Activated CD4-positive, CD25-positive, alpha-beta regulatory T cell treated with anti-CD3 and anti-CD28 coated beads, Interleukin-2, amount 50 U/mL, for 16 hours (primary cell): Measurements from ENCODE around the gene TSKS.

Experiments
- DNase-seq: peaks from one replicate; pipeline ENCODE4 v3.0.0-alpha.2; 2020; ENCODE audit warnings: low read depth, low spot score

TSKS gene

DNA sequence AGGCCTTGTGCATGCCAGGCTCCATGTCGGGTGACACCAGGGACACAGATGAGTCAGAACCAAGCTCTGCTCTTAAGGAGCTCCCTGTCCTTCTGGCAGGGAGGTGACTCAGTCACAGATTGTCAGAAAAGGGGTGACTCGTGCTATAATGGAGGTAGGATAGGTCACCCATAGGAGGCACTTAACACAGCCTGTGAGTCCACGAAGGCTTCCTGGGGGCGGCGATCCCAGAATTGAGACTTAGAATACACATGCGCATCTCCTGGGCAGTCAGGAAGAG, 30.4 kb upstream of the TSKS start:
- DNase-seq = no peak

DNA sequence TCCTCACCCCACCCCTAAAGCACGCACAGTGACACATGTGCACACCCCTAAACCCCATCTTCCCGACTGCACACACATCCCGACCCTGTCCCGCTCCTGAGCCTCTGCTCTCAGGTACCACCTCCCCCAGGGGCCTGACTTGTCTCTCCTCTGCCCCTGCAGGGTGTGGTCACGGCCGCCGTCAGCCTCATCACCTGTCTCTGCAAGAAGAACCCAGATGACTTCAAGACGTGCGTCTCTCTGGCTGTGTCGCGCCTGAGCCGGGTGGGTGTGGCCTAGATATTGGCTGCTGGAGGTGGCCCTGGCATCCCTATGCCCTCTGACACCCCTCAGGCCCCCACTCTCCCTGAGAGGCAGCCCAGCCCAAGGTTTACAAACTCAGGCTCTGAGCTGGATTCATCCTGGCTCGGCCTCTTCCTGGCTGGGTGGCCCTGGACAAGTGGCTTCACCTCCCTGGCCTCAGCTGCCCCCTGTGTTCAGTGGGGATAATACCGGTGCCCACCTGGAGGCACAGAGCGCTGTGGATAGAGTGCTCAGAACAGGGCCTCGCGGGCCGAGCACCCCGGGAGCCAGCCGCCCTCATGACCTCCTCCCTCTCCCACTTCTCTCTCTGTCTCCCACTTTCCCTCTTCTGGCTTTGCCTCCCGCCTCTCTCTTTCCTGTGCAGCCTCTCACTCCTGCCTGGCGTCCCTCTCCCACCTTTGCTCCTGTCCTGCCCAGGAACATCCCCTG, 29.9 kb upstream of the TSKS start:
- DNase-seq = no peak

DNA sequence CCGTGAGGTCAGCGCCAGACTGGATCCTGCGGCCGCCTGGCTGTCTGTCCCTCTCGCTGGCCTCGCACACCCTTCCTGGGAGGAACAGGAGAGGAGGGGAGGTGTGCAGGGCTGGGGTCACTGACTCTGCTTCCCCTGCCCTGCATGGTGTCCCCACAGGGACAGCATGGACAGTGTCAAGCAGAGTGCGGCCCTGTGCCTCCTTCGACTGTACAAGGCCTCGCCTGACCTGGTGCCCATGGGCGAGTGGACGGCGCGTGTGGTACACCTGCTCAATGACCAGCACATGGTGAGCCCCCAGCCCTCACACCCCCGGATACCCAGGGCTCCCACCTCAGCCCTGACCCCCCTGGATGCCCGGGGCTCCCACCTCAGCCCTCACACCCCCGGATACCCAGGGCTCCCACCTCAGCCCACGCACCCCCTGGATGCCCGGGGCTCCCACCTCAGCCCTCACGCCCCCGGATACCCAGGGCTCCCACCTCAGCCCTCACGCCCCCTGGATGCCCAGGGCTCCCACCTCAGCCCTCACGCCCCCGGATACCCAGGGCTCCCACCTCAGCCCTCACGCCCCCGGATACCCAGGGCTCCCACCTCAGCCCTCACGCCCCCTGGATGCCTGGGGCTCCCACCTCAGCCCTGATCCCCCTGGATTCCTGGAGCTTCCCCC, 28.8 kb upstream of the TSKS start:
- DNase-seq = no peak

DNA sequence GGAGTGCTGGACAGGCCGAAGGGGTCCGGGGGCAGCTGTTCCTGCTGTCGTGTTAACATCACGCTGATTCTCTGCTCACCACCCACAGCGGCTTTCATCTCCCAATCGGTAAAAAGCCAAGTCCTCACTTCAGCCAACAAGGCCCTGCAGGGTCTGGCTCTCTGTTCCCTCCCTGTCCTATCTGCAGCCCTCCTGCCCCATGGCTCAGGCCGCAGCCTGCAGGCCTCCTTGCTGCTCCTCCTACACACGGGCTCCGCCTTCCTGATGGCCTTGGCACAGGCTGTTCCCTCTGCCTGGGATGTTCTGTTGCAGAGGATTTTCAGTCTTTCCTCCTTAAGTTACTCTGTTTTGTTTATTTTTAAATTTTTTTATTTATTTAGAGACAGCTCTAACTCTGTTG, 27.8 kb upstream of the TSKS start:
- DNase-seq = no peak

DNA sequence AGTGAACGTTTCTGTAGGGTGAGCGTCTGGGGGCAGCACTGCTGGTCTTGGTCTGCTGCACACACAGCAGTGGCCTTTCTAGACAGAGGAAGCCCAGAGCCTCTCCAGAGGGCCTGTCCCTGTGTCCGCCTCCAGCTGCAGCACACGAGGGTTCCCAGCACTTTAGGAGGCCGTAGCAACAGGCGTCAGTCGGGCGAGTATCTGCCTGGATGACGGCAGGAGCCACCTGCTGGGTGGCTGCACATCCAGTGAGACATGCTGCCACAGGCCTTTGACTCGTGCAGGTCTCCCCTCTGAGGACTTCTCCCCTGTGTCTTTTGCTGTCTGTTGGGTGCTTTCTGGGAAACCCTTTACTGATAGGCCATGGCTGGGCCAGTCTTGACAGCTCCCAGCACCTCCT, 25.8 kb upstream of the TSKS start:
- DNase-seq = no peak

DNA sequence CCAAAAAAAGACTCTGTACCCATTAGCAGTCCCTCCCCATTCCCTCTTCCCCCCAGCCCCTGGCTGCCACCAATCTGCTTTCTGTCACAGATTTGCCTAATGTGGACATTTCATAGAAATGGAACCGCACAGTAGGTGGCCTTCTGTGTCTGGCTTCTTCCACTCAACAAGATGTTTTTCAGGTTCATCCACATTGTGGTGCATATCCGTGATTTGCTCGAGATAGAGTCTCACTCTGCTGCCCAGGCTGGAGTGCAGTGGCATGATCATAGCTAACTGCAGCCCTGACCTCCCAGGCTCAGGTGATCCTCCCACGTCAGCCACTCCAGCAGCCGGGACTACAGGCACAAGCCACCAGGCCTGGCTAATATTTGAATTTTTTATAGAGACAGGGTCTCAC, 24.6 kb upstream of the TSKS start:
- no peak for DNase-seq

DNA sequence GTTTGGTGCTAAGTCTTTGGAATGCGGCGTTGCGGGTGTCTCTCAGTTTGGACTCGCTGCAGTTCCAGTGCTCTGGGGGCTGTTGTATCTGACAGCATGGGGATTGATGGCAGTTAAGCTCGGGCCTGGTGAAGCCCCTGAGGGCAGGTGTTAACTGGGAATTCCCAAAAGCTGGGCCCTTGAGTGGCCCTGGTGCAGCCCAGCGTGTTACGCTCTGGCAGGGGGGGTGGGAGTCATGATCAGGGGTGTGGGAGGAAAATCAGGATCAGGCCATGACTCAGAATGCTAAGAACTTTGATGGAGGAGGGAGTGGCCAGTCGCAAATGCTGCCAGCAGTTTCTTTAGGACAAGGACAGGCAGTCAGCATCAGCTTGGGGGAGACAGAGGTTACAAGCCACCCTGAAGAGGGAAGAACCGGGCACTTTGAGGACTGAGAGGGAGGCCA, 23.3 kb upstream of the TSKS start:
- DNase-seq = no peak

DNA sequence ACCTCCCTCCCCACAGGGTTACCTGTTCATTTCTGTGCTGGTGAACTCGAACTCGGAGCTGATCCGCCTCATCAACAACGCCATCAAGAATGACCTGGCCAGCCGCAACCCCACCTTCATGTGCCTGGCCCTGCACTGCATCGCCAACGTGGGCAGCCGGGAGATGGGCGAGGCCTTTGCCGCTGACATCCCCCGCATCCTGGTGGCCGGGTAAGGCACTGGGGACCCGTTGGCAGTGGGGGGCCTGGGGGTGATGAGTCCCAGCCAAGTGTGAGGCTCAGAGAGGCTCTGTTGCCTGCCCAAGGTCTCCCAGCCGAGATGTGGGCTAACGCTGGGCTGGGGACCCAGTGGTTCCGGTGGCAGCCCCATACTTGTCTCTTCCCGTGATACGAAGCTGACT, 19.4 kb upstream of the TSKS start:
- DNase-seq = no peak

DNA sequence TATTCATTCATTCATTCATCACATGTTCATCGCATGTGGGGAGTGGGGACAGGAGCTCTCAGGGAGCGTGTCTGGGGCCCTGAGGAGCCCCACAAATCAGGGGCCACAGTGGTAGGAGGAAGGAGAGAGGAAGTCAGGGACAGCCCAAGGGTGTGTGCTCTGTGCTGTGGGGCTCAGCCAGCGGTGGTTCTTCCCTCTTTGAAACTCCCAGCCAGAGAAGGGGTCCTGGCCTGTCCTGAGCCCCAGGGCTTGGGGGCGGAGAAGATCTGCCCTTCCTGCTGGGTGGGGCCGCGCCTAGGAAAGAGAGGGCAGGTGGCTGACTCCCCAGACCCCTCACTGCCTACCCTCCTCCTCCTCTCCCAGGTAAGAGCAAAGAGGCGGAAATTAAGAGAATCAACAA, 18.3 kb upstream of the TSKS start:
- DNase-seq = no peak

DNA sequence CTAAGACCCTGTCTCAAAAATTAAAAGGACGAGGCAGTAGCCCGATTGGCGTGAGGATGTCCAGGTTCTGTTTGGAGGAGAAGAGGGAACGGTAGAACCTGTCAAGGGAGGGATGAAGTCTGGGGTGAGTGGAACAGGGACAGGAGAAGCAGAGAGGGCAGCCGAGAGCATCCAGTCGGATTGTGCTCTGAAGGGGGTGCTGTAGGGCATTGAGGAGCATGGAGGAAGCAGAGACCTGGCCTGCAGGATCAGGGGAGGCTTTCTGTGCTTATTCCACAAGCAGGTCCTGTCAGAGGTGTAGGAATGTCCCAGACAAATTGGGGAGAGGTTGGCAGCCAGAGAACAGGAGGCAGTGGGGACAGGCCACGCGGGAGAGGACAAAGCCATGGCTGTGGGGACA, 17.8 kb upstream of the TSKS start:
- DNase-seq = no peak

DNA sequence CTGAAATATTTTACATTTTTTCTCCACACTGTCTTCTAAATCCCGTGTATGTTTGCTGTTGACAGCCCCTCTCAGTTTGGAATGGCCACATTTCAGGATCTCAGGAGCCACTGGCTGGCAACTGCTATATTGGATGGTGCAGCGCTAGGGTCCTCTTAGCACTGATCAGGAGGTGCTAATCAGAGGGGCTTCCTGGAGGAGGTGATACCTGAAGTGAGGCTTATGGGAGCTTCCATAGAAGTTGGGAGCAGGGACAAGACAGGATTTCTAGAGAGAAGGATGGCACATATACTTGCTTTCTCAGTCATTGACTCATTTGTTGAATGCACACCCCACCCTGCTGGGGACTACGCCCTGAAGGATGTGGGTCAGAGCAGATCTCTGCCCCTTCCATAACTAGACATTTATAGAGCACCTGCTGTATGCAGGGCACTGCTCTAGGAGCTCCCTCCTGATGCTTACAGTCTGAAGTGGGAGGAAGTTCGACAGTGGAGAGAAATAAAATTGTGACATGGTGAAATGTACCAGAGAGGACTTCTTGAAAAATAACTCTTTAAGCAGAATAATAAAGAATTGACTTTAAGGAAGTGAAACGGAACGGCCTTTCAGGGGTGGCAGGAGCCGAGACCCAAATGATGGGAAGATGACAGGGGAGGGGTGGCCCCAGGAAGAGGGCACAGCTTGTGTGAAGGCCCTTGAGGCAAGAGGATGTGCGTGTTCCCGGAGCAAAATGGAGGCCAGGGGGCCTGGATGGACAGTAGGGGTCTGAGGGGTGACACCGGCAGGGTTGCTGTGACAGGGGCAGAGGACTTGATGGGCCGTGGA, 16.8 kb upstream of the TSKS start:
- DNase-seq = no peak

DNA sequence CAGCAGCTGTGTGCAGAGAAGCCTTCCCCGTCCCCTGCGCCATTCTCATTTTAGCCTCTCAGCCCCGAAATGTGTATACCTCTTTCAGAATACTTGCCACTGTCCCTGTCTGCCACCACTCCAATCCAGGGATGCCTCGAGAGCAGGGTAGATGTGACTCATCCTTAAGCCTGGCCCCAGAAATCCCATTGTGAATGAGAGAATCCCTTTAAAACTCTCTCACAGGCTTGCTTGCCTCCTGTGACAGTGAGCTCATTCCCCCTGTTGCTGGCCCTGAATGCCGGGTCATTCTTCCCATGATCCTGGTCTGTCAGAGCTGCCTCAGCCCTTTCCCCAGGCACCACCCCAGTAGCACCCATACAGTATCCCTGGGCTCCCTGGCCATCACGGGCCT, 13.3 kb upstream of the TSKS start:
- DNase-seq = no peak

DNA sequence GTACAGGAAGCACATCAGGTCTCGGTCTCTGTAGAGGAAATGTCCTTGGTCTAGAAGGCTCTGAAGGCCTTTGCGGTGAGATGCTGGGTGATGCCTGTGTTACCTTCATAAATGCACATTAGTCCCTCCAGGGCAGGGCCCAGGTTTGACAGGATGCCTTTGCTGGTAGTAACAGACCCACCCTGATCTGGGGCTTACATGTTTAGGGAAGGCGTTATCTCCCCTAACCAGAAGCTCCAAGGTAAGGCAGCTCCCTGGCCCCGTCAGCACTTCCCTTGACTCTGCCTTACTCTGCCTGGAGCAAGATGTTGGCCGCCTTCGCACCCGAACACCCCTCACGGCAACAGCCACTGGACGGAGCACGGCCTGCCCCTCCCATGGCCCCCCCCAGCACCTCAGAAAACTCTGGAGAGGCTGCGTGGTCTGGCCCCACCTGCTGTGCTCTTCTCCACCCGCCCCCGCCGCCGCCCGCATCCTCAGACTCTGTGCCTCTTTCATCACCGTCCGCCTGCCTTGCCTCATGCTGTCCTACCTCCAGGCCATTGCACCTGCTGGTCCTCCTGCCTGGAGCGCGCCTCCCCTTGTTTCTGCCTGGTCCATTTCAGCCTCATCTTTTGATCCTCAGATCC, 12.8 kb upstream of the TSKS start:
- no peak for DNase-seq

DNA sequence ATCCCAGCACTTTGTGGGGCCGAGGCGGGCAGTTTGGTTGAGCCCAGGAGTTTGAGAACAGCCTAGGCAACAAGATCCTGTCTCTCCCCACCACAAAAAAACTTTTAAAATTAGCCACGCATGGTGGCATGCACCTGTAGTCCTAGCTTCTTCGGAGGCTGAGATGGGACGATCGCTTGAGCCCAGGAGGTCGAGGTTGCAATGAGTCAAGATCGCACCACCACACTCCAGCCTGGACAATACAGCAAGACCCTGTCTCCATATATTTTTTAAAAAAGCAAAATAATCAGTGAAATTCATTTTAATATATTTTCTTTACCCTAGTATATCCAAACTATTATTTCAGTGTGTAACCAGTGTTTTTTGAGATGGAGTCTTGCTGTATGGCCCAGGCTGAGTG, 11.9 kb upstream of the TSKS start:
- DNase-seq = no peak

DNA sequence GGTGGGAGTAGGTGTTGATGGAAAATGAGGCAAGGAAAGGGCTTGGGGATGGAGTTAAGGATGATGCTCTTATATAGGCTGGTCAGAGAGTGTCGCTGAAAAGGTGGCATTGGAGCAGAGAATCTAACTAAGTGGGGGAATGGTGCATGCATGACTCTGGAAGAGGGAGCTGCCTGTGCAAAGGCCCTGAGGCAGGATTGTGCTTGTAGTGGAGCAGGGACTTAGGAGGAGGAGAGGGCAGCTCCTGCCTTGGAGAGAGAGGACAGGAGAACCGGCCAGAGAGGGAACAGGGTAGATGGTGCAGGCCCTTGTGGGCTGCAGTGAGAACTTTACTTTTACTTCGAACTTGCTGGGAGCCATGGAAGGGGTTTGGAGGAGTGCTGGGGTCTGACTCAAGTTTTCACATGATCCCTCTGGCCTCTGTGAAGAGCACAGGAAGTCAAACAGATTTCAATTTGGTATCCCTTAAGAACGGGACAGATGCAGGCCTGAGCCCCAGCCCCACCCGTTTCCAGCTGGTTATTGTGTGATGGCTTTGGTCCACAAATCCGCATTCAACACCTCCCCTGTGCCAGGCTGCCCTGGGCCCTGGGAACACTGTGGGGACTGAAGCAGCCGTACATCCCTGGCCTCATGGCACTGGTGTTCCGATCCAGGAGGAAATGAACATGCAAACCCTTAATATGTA, 10.7 kb upstream of the TSKS start:
- no peak for DNase-seq

DNA sequence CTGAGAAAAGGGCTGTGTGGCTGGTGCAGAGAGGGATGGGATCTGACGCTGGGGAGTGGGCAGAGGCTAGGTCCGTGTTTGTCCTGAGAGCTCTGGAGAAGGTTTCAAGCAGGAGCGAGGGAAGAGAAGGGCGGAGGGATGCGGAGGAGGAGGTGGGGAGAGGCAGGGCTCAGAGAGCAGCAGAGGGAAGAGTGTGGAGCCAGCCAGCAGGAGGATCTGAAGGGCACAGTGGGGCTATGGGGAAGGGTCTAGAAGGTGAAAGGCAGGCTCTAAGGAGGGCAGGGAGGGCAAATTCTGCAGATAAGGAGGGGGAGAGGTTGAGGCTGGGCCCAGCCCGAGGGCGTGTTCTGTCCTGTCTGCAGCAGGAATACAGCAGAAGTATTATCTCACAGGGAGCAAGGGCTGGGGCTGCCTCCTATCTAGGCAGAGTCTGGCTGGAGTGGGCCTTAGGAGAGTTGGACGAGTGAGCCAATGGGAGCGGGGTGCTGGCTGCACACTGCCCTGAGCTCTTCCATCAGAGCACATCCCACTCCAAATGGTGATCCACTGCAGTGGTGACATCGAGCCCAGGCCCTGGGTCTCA, 9.8 kb upstream of the TSKS start:
- DNase-seq = no peak

DNA sequence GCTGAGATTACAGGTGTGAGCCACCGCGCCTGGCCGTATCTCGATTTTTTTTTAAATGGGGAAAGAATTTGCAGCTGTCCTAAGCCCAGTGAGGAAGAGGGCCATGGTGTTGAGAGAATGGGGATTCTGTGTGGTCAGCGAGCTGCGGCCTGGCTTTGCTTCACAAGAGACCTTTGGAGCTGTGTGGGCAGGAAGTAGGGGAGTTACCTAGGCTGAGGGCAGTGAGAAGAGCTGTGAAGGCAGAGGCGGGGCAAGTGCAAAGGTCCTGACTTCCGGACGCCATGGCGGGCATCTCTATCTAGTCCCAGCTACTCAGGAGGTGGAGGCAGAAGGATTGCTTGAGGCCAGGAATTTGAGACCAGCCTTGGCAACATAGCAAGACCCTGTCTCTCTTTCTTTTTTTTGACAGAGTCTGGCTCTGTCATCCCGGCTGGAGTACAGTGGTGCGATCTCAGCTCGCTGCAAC, 8.6 kb upstream of the TSKS start:
- DNase-seq = no peak

DNA sequence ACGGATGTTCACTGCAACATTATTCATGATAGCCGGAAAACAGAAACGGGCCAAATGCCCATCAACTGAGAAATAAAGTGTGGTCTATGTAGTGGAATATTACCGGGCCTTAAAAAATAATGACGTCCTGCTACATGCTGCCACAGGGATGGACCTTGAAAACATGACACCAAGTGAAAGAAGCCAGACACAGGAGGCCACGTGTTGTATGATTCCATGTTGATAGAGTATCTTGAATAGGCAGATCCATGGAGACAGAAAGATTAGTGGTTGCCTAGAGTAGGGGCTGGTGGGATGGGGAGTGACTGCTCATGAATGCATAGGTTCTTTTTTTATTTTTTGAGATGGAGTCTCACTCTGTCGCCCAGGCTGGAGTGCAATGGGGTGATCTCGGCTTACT, 7.4 kb upstream of the TSKS start:
- DNase-seq = no peak

DNA sequence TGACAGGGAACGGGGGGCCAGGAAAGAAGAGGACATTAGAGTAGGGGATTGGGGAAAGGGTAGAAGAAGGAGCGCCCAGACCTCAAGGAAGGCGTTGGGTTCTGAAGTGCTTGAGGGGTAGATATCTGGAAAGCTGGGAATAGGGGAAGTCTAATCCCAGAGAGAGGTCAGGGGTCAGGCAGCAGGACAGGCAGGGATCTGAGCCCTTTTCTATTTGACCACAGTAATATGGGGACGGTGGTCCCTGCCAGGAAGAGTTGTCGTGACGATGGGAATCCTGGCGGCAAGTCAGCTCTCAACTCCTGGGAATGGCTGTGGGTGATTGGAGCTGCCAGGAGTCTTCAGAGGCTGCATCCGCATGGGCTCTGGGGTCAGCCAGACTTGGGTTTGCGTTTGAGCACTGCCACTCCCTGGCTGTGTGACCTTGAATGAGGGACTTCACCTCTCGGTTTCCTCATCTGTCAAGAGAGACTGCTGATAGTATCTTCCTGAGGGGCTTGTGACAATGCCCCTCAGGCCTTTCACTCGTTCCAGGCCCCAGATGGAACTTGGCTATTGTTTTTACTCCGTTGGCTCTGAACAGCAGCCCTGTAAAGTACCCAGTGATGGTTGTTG, 5.0 kb upstream of the TSKS start:
- DNase-seq = no peak

DNA sequence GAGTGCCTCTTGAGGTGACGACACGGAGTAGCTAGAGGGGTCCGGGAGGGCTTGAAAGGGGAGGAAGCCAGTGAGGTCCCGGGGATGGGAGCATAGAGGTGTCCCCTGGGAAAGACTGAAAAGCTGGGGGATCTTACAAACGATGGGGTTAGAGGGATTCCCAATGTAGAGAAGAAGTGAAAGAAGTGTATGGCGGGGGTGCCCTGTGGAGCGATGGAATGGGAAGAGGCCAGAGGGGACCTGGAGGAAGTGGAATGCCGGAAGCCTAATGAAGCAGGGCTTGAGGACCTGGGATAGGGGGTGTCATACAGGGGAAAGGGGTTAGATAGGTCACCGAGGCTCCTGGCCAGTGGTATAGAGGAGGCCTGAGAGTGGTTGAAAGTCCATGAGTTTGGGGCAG, 4.3 kb upstream of the TSKS start:
- DNase-seq = no peak

DNA sequence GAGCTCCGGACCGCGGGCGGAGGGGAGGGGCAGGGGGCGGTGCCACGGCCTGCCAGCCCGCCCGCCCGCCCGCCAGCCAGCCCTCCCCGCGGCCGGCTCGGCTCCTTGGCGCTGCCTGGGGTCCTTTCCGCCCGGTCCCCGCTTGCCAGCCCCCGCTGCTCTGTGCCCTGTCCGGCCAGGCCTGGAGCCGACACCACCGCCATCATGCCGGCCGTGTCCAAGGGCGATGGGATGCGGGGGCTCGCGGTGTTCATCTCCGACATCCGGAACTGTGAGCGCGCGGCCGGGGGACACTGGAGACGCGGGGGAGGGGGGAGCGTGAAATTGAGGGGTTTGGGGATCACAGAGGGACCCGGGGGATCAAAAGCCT, 3.8 kb upstream of the TSKS start, which contains the start of gene AP2A1:
TSS of gene AP2A1 (plus strand) at position 72 of the 370 bp plus-strand sequence. CDS start at position 205, 133 bp downstream.
- DNase-seq = no peak
